H1 (cell line): ENCODE data around the gene IFNA17. TPM values are rescaled to one million over a fixed set of nuclear protein-coding genes. Genes with fewer than 3 reads are reported as not detected.

Experiments
- CTCF ChIA-PET: fragments of 300-600 bp; sonication (Branson Sonifier 250); formaldehyde crosslinking; loops from one replicate; lab custom pipeline; 2021; ENCODE audit not compliant: partially characterized antibody; lab: Charles Lee
- POLR2A ChIA-PET: fragments of 300-600 bp; sonication (Branson Sonifier 250); formaldehyde crosslinking; loops from one replicate; lab custom pipeline; 2021; ENCODE audit warnings: inconsistent platforms; ENCODE audit not compliant: partially characterized antibody; lab: Charles Lee
- DNase-seq, 2 experiments: peaks; one replicate each; pipeline versions ENCODE4 v3.0.0 to v3.0.0-alpha.2; 2010 to 2022; ENCODE audit warnings: low spot score in 2 of 2, low read depth in 1 of 2, mixed read lengths in 1 of 2
- FAIRE-seq: peaks from 2 replicates; lab custom pipeline; 2011; peaks lifted over from hg19 to GRCh38; lab: Jason Lieb, UNC
- H2AFZ ChIP-seq: 2 replicates; pipeline ENCODE4 v1.8.1; 2012; ENCODE audit warnings: low read length, inconsistent platforms
- H2AK5ac ChIP-seq: 2 replicates; pipeline ENCODE4 v1.6.1; 2013; ENCODE audit warnings: low read depth, low read length
- H2BK120ac ChIP-seq: replicated peaks from 2 replicates; pipeline ENCODE3; 2013; ENCODE audit warnings: low read depth, low read length, inconsistent platforms
- H2BK12ac ChIP-seq: 2 replicates; pipeline ENCODE4 v1.6.1; 2013; ENCODE audit warnings: low read depth, low read length
- H2BK15ac ChIP-seq: 2 replicates; pipeline ENCODE4 v1.6.1; 2013; ENCODE audit warnings: low read length
- H2BK20ac ChIP-seq: 2 replicates; pipeline ENCODE4 v1.6.1; 2013; ENCODE audit warnings: low read length
- H2BK5ac ChIP-seq: 2 replicates; pipeline ENCODE4 v1.6.1; 2013; ENCODE audit warnings: low read depth, low read length
- H3K14ac ChIP-seq: 2 replicates; pipeline ENCODE4 v1.6.1; 2013; ENCODE audit warnings: inconsistent platforms; ENCODE audit not compliant: insufficient read length
- H3K18ac ChIP-seq: 2 replicates; pipeline ENCODE4 v1.6.1; 2013; ENCODE audit warnings: low read length; ENCODE audit errors: extremely low read depth
- H3K23ac ChIP-seq: 2 replicates; pipeline ENCODE4 v1.6.1; 2013; ENCODE audit warnings: inconsistent platforms; ENCODE audit not compliant: insufficient read length
- H3K23me2 ChIP-seq: 2 replicates; pipeline ENCODE4 v1.6.1; 2013; ENCODE audit warnings: low read depth, low read length
- H3K27ac ChIP-seq: 2 replicates; pipeline ENCODE4 v1.6.1; 2011; ENCODE audit warnings: low read depth, low read length, inconsistent platforms
- H3K27me3 ChIP-seq, 4 experiments: replicated peaks in 1 of 4; 1 replicate in 1 of 4; 2 replicates in 3 of 4; pipeline versions ENCODE4 v1.6.1 to v1.8.1; 2011 to 2013; ENCODE audit warnings: low read length in 3 of 4, mild to moderate bottlenecking in 3 of 4, inconsistent platforms in 2 of 4, mixed read lengths in 2 of 4, moderate library complexity in 1 of 4; ENCODE audit not compliant: control insufficient read depth in 3 of 4, insufficient read depth in 3 of 4; ENCODE audit errors: extremely low read depth in 1 of 4
- H3K36me3 ChIP-seq, 4 experiments: 2 replicates each; pipeline versions ENCODE4 v1.6.1 to v1.8.1; 2011 to 2013; ENCODE audit warnings: mild to moderate bottlenecking in 4 of 4, low read length in 3 of 4, moderate library complexity in 2 of 4, control low read depth in 1 of 4, inconsistent platforms in 1 of 4; ENCODE audit not compliant: insufficient read depth in 4 of 4, control insufficient read depth in 2 of 4
- H3K4ac ChIP-seq: replicated peaks from 2 replicates; pipeline ENCODE3; 2013; ENCODE audit warnings: low read length, low read depth, mixed read lengths, inconsistent platforms; ENCODE audit not compliant: insufficient read length
- H3K4me1 ChIP-seq, 4 experiments: replicated peaks in 1 of 4; 1 replicate in 1 of 4; 2 replicates in 3 of 4; pipeline versions ENCODE4 v1.6.1 to v1.8.1; 2011 to 2013; ENCODE audit warnings: low read length in 3 of 4, inconsistent platforms in 2 of 4, mixed read lengths in 1 of 4; ENCODE audit not compliant: insufficient read depth in 4 of 4, control insufficient read depth in 3 of 4
- H3K4me2 ChIP-seq, 2 experiments: 2 replicates each; pipeline versions ENCODE4 v1.6.1 to v1.8.1; 2011 to 2013; ENCODE audit warnings: low read depth in 2 of 2, low read length in 2 of 2, control low read depth in 1 of 2, inconsistent platforms in 1 of 2, mild to moderate bottlenecking in 1 of 2; ENCODE audit not compliant: insufficient read depth in 1 of 2
- H3K4me3 ChIP-seq, 4 experiments: fragments of 200-600, 300-600 bp in 1 of 4; sonication (generic), shearing (Covaris generic), sonication (Bioruptor Twin) in 1 of 4; 2 replicates each; pipeline versions ENCODE4 v1.5.1 to v1.8.1; 2011 to 2016; ENCODE audit warnings: low read length in 4 of 4, low read depth in 3 of 4, control low read depth in 2 of 4, inconsistent platforms in 2 of 4, mild to moderate bottlenecking in 2 of 4, mixed read lengths in 1 of 4, moderate library complexity in 1 of 4; ENCODE audit not compliant: insufficient read depth in 2 of 4; ENCODE audit errors: extremely low read depth in 1 of 4
- H3K56ac ChIP-seq: replicated peaks from 2 replicates; pipeline ENCODE3; 2013; ENCODE audit warnings: low read depth, mild to moderate bottlenecking, mixed read lengths, low read length, inconsistent platforms; ENCODE audit not compliant: insufficient read length
- H3K79me1 ChIP-seq: 2 replicates; pipeline ENCODE4 v1.6.1; 2013; ENCODE audit warnings: low read depth, low read length, control low read depth
- H3K79me2 ChIP-seq, 2 experiments: 2 replicates each; pipeline versions ENCODE4 v1.6.1 to v1.8.1; 2012 to 2013; ENCODE audit warnings: low read length in 2 of 2, mild to moderate bottlenecking in 2 of 2, inconsistent platforms in 1 of 2; ENCODE audit not compliant: insufficient read depth in 2 of 2, control insufficient read depth in 1 of 2
- H3K9ac ChIP-seq, 4 experiments: replicated peaks in 1 of 4; 1 replicate in 1 of 4; 2 replicates in 3 of 4; pipeline versions ENCODE4 v1.6.1 to v1.8.1; 2011 to 2013; ENCODE audit warnings: low read depth in 3 of 4, low read length in 3 of 4, control low read depth in 2 of 4, mild to moderate bottlenecking in 2 of 4, moderate library complexity in 2 of 4, inconsistent platforms in 1 of 4; ENCODE audit errors: extremely low read depth in 1 of 4
- H3K9me3 ChIP-seq, 2 experiments: 2 replicates each; pipeline versions ENCODE4 v1.6.1 to v1.8.1; 2012 to 2013; ENCODE audit warnings: mild to moderate bottlenecking in 2 of 2, moderate library complexity in 2 of 2, control low read depth in 1 of 2, inconsistent platforms in 1 of 2, low read depth in 1 of 2, low read length in 1 of 2, mixed read lengths in 1 of 2; ENCODE audit not compliant: insufficient read depth in 2 of 2
- H4K20me1 ChIP-seq, 2 experiments: replicated peaks in 1 of 2; 2 replicates each; pipeline versions ENCODE3 to v1.8.1; 2011 to 2013; ENCODE audit warnings: inconsistent platforms in 2 of 2, low read length in 2 of 2, mild to moderate bottlenecking in 1 of 2; ENCODE audit not compliant: insufficient read depth in 2 of 2, control insufficient read depth in 1 of 2
- H4K5ac ChIP-seq: 2 replicates; pipeline ENCODE4 v1.6.1; 2013; ENCODE audit warnings: low read length, low read depth, mixed read lengths, inconsistent platforms; ENCODE audit not compliant: insufficient read length
- H4K8ac ChIP-seq: 2 replicates; pipeline ENCODE4 v1.8.0; 2013; ENCODE audit warnings: mild to moderate bottlenecking, moderate library complexity, low read length, inconsistent platforms; ENCODE audit not compliant: insufficient read depth; ENCODE audit errors: extremely low read depth
- H4K91ac ChIP-seq: replicated peaks from 2 replicates; pipeline ENCODE3; 2013; ENCODE audit warnings: low read length, mixed read lengths, inconsistent platforms; ENCODE audit not compliant: insufficient read length
- KDM4A ChIP-seq: IDR thresholded peaks from one replicate; pipeline ENCODE4 v1.7.1; 2012; ENCODE audit warnings: low read depth, mild to moderate bottlenecking, moderate library complexity, low read length, inconsistent platforms; ENCODE audit not compliant: severe bottlenecking
- RAD21 ChIP-seq, 2 experiments: IDR thresholded peaks in 1 of 2; conservative IDR thresholded peaks in 1 of 2; 2 replicates each; pipeline ENCODE4 v1.6.1; 2011; ENCODE audit warnings: low read depth in 2 of 2, low read length in 2 of 2, improper control_type of control experiment in 1 of 2, inconsistent platforms in 1 of 2, mild to moderate bottlenecking in 1 of 2, moderate library complexity in 1 of 2
- RFX5 ChIP-seq: IDR thresholded peaks from 2 replicates; pipeline ENCODE4 v1.6.1; 2011; ENCODE audit warnings: low read depth, low read length, improper control_type of control experiment, borderline replicate concordance
- SIN3A ChIP-seq, 2 experiments: IDR thresholded peaks in 1 of 2; conservative IDR thresholded peaks in 1 of 2; 2 replicates each; pipeline ENCODE4 v1.6.1; 2011 to 2012; ENCODE audit warnings: low read length in 2 of 2, improper control_type of control experiment in 1 of 2, low read depth in 1 of 2, mild to moderate bottlenecking in 1 of 2
- WGBS, 2 experiments: shearing (Covaris generic) in 1 of 2; methylation state at CpG; one replicate each; pipeline versions ENCODE4 v1.1.6 to v1.1.7; 2013 to 2015; ENCODE audit warnings: low lambda C conversion rate in 2 of 2, mixed read lengths in 2 of 2, inconsistent platforms in 1 of 2, low coverage in 1 of 2, missing lambda C conversion rate in 1 of 2; ENCODE audit not compliant: insufficient replicate concordance in 2 of 2, insufficient coverage in 1 of 2, insufficient read length in 1 of 2; ENCODE audit errors: extremely low coverage in 1 of 2, missing lambda C conversion rate in 1 of 2; 5-methylcytosine and 5-hydroxymethylcytosine counted together
- polyA plus RNA-seq, 7 experiments: library from polyadenylated mRNA; depleted of rRNA in 3 of 7; stranded (reverse) in 5 of 7; unstranded in 2 of 7; fragments of >200 nt in 5 of 7; fragments of 200-250 nt in 2 of 7; gene quantifications; 1 replicate in 5 of 7; 2 replicates in 1 of 7; 4 replicates in 1 of 7; pipeline versions ENCODE4 v1.2.1 to v1.2.3, GENCODE V29; 2011 to 2013; ENCODE audit warnings: missing spikeins in 2 of 7, mixed read lengths in 2 of 7
- total RNA-seq: library from RNA; stranded (reverse); fragmentation: NEBNext Ultra II Directional; extraction: Animal tissue kit (Norgen Biotek cat#: 25700); gene quantifications from 2 replicates; pipeline ENCODE4 v1.2.1, GENCODE V29; 2021
- TF ChIP-seq, protein P1 (sequence below), 3 experiments: IDR thresholded peaks; 1 replicate in 2 of 3; 2 replicates in 1 of 3; pipeline versions ENCODE4 v1.5.1 to v1.6.1; 2011; ENCODE audit warnings: low read length in 3 of 3, mild to moderate bottlenecking in 3 of 3, inconsistent platforms in 2 of 3, low read depth in 1 of 3, moderate library complexity in 1 of 3; ENCODE audit not compliant: insufficient read depth in 1 of 3; ENCODE audit errors: control extremely low read depth in 1 of 3

IFNA17 gene
- total and polyA plus RNA-seq, 2 of the 8 experiments (the other 6 are each of a cell fraction or from before 2014, with no cell fraction given), result not detected

- no peaks in the 10 kb centered on the region for H3K36me3 ChIP-seq
- peak; percentile 71 for FAIRE-seq
- H4K20me1 ChIP-seq, result no peaks in the 10 kb centered on the region
- H4K91ac ChIP-seq, result no peak overlapping the region
- H2BK120ac ChIP-seq, result no peak overlapping the region
- H3K27ac ChIP-seq, result no peak overlapping the region
- H2AK5ac ChIP-seq, result no peak overlapping the region
- H3K9ac ChIP-seq, result no peak overlapping the region
- no peaks in the 10 kb centered on the region; a peak in 1 of 7 replicates for H3K27me3 ChIP-seq
- TF ChIP-seq, protein P1, sequence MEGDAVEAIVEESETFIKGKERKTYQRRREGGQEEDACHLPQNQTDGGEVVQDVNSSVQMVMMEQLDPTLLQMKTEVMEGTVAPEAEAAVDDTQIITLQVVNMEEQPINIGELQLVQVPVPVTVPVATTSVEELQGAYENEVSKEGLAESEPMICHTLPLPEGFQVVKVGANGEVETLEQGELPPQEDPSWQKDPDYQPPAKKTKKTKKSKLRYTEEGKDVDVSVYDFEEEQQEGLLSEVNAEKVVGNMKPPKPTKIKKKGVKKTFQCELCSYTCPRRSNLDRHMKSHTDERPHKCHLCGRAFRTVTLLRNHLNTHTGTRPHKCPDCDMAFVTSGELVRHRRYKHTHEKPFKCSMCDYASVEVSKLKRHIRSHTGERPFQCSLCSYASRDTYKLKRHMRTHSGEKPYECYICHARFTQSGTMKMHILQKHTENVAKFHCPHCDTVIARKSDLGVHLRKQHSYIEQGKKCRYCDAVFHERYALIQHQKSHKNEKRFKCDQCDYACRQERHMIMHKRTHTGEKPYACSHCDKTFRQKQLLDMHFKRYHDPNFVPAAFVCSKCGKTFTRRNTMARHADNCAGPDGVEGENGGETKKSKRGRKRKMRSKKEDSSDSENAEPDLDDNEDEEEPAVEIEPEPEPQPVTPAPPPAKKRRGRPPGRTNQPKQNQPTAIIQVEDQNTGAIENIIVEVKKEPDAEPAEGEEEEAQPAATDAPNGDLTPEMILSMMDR (IDR thresholded peaks at IDR 0.05; ENCODE audit: control extremely low read depth in 1 of 3, insufficient read depth in 1 of 3, low read depth in 1 of 3, low read length in 3 of 3), result peak in 2 of 3 experiments; percentile 33 to 56; a peak in 2 of 4 replicates
- peak; percentile 59 to 75; a peak in 1 of 4 replicates for TF ChIP-seq SIN3A (conservative IDR thresholded peaks at IDR 0.05 in 1 of 2, IDR thresholded peaks at IDR 0.05 in 1 of 2; ENCODE audit: low read depth in 1 of 2, low read length in 2 of 2)
- peak; percentile 59 to 62 for TF ChIP-seq RAD21 (IDR thresholded peaks at IDR 0.05 in 1 of 2, conservative IDR thresholded peaks at IDR 0.05 in 1 of 2; ENCODE audit: low read depth in 2 of 2, low read length in 2 of 2)
- 0 out of 2 replicates have a peak, but pooled peaks have one; percentile 13 for TF ChIP-seq RFX5
- TF ChIP-seq KDM4A, result no peak
- TF ChIP-seq, all 59 proteins: peak for 4
- no peak overlapping the region for H2BK5ac ChIP-seq
- H3K4ac ChIP-seq, result no peak overlapping the region
- no peaks in the 10 kb centered on the region for H3K23me2 ChIP-seq
- DNase-seq, result no peak
- no peak overlapping the region for H2AFZ ChIP-seq
- no peak overlapping the region for H3K56ac ChIP-seq
- POLR2A ChIA-PET, result no interaction called here
- no peak overlapping the region for H3K4me3 ChIP-seq
- no peaks in the 10 kb centered on the region for H3K79me2 ChIP-seq
- WGBS, 2 experiments, result 8% methylated on average over 3 of the region's 3 CpGs; no CpG with 5 or more reads in 1 of the 2 experiments
- no peak overlapping the region for H2BK15ac ChIP-seq
- H3K79me1 ChIP-seq, result no peaks in the 10 kb centered on the region
- H3K18ac ChIP-seq, result no peak overlapping the region
- H3K4me2 ChIP-seq, result 0 out of 4 replicates have a peak overlapping the region, but pooled peaks of 1 of the 2 experiments have one; percentile 33
- H2BK20ac ChIP-seq, result no peak overlapping the region
- no peak overlapping the region for H4K8ac ChIP-seq
- no peak overlapping the region for H2BK12ac ChIP-seq
- no peak overlapping the region for H4K5ac ChIP-seq
- H3K14ac ChIP-seq, result no peak overlapping the region
- CTCF ChIA-PET, result interaction anchor here (0.6 to 5.4 kb wide), 47 partner anchors 8 to 1199 kb away, joined by 3 to 53 read pairs (median 4); partner anchors contain the start of gene HACD4
- no peak overlapping the region for H3K23ac ChIP-seq
- no peaks in the 10 kb centered on the region for H3K9me3 ChIP-seq
- H3K4me1 ChIP-seq, result peaks cover 0 to 7% (median 3%) of the 10 kb centered on the region in 4 experiments; a peak in 3 of 7 replicates
These were observed 24.9 kb upstream of the IFNA17 start for GRCh38 chr9:21252721-21253547.
